ENCODE data around the gene RAPGEF4. TPM values are rescaled to one million over a fixed set of nuclear protein-coding genes. Genes with fewer than 3 reads are reported as not detected.

The RAPGEF4 gene
- polyA plus RNA-seq, 12 donors: 2.1 to 16.7 (median 3.8) TPM; not detected in 1

- DNase-seq: no peak
Observed at GRCh38 chr2:172996387-172996961, 260.8 kb downstream of the RAPGEF4 start.

DNA sequence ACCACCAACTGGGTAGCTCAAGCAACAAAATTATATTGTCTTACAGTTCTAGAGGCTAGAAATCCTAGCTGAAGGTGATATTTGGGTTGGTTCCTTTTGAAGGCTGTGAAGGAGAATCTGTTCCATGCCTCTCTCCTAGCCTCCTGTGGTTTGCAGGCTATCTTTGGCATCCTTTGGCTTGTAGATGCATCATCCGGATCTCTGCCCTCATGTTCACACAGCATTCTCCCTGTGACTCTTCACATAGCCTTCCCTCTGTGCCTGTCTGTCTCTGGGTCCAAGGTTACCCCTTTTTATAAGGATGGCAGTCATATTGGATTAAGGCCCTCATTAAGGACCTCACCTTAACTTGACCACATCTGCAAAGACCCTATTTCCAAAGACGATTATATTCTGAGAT, 261.4 kb downstream of the RAPGEF4 start:
- DNase-seq: no peak

DNA sequence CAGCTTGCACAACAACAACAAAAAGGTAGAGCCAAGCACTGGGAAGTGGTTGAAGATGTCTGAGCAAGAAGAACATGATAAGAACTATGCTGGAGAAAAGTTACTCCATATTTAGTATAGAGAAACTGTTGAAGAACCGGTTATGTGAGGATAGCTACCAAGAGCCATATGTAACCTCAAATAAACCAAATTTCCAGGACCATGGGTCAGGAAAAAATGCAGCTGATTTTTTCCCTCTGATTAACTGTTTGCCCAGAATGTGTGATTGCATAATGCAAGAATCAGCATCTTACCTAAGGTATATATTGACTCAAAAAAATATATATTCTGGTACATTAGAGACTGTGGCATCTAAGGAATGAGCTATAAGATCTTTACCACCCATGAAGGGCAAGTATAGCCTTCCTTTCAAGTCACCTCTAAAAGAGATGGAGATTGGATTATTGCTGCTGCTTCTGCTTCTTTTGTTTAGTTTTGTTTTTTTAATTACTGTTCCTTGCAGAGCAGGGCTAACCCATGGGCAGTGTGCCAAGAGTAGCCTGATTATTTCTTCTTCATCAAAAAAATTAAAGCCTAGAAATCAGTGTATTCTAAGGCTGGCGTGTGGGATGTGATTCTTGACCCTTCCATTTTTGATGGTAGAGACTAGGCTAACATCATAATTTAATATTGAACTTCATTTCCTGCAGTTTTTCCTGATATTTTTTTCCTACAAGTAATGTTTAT, 263.1 kb downstream of the RAPGEF4 start:
- DNase-seq: no peak

- DNase-seq: no peak
Observed at GRCh38 chr2:172999641-173000386, 264.2 kb downstream of the RAPGEF4 start.

- no peak for DNase-seq
Observed at GRCh38 chr2:173001664-173002604, 266.3 kb downstream of the RAPGEF4 start.

- DNase-seq: no peak
Observed at GRCh38 chr2:173002751-173003541, 267.3 kb downstream of the RAPGEF4 start.

DNA sequence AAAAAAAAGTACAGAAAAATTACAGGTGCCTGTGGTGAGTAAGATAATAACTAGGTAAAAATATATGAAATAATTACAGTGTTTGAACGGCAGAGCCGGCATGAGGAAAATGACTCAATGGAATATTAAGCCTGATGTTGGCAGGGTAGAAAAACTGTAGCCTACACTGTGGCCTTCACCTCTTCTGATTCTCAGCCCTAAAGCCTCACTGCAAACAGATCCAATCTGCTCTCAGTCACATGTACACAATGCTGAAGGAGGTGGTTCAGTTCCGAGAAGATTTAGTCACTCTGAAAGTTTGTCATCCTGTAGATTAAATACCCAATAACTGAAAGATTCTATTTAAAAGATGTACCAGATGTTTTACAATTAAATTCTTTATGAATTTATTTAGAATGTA, 273.1 kb downstream of the RAPGEF4 start:
- DNase-seq: no peak

- DNase-seq: no peak
Observed at GRCh38 chr2:173010233-173010632, 274.6 kb downstream of the RAPGEF4 start.

GRCh38 chr2:173016451-173016850, 280.8 kb downstream of the RAPGEF4 start:
- DNase-seq: no peak

DNA sequence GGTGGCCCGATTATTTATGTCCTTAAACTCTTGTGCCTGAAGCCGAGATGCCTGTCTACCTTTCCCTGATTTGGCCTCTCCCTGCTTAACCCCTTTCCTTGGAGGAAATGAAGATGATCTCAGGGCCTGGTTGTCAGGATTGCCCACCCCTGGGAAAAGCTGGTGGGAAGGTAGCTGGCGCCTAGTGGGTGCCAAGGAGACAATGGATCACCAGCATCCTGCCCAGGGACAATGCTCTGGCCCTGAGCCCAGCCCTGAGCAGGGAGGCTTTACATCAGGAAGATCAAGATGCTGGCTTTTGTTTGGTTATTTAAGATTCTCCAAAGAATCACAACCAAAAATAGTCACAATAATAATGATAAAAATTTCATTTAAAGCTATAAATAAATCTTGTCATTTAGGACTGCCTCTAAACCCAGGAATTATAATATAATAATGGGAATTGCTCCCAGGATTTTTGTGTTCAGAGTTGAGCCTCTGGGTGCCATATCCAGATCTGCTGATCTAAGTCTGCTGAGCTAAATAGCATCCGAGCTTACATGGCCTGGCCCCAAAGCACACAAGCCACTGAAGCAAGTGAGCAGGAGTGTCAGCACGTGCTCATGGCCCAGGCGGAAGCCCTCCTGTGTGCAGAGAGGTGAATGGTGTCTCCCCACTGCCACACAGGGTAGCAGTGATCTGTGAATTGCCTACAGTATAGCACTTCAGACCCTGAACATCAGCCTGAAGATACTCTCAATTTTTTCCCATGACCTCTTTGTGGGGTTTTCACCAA, 282.2 kb downstream of the RAPGEF4 start:
- DNase-seq: no peak

DNA sequence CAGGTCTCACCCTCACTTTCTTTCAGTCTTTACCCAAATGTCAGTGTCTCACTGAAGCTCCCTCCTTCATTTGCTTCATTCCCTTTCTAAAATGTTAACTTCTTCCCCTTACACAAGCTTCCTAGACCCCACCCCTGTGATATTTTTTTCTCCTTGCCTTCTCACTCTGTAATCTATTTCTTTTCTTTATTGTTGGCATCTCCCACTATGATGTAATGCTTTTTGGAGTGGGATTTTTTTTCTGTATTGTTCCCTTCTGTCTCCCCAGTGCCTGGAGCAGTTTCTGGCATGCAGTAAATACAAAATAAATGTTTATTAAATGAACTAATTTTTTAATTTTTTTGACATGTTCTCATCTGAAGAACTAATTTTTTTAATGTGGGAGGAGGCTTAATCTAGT, 284.1 kb downstream of the RAPGEF4 start:
- no peak for DNase-seq

DNA sequence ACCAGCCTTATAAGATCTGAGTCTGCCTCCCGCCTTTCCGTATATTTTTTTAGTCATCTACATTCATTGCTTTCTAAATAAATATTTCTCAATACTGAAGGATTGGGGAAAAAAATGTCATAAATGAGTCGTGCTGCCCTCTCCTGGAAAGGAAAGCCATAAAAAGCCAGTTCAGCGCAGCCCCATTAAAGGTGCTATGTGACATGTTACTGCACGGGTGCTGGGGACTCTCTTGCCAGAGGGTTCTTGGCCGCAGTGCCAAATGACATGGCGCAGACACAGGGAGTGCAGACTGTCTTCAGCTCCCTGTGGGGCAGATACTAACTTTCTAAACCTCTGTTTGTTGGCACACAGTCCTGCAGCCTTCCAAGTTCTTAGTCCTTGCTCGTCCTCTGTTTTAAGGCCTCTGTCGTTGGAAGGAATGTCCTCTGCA, 286.3 kb downstream of the RAPGEF4 start:
- DNase-seq: no peak

DNA sequence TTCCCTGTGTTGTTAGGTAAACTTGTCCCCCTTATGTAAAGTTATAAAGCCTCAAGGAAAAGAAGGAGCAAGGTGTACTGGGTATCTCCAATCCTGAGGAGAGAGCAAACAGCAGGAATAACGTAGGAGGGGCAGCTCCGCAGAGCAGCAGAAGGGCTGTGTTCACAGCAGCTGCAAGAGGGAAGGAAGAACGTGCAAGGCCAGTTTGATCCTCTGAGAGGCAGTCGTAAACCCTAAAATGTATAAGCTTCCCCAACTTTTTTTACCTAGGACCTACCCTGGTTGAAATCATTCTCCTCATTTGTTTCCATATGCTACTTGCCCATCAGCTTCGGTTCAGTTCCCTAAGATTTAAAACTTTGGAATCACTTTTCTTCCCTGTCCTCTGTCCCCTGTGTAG, 288.1 kb downstream of the RAPGEF4 start:
- DNase-seq: no peak

- no peak for DNase-seq
Observed at GRCh38 chr2:173026479-173026878, 290.8 kb downstream of the RAPGEF4 start.

DNA sequence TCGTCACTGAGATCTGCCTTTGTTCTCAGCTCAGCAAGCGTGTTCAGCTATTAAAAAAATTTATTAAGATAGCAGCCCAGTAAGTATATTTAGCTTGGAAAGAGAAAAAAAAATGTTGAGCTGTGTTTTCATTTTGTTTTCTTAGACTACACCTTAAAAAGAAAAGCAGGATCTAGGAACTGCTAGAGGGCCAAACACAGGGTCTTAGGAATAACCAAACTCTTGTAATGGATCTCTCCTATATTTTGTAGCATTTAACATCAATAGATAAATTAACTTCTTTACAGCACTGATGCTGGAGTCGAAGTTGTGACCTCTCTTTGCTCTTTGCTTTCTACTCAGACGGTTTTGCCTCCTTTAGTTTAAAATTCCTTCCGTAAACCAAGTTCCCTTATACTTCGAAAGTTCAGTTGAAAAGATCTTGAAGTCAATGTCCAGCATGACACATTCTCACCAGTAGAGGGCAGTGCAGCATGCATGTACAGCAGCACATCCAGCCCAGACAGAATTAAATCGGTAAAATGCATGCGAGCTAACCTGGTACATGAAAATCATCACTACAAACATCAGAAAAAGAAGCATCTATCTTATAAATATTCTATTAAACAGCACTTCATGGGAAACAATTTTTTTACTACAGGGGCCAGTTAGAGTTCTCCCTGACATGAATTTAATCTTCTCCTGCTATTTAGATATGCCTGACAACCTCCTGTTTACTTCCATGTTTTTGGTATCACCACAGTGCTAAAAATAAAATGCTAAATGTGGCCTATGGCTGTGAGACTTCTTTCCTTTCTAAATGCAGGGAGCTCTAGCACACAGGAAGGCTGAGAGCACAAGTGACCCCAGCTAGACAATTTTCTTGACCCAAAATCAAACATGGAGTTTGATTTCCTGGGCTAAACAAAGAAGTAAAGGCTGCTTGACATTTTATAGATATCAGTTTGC, 291.8 kb downstream of the RAPGEF4 start:
- peak; percentile 94 for DNase-seq

GRCh38 chr2:173028141-173028540, 292.5 kb downstream of the RAPGEF4 start:
- DNase-seq: no peak

DNA sequence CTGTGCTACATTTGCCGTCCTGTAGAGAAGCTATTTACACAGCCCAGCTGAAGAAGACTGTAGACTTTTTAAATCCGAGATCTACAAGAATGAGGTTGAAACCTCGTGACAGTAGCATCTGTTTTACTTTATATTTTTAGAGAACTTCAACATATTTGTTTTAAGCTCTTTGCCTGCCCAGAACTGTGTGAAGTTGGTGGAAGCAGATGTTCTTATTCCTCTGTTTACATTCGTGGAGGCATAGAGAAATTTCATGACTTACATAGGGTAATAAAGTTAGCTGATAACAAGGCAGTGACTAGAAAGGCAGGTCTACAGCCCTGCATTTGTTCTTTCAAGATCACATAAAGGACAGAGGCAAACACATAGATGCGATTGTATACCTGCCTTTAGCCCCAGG, 293.0 kb downstream of the RAPGEF4 start:
- no peak for DNase-seq

- no peak for DNase-seq
Observed at GRCh38 chr2:173030561-173031490, 295.2 kb downstream of the RAPGEF4 start.

Data from muscle of arm (tissue), 12 donors.